HL-60 (cell line): ENCODE results near the gene CADM2.

Experiments
- CTCF ChIP-seq: IDR thresholded peaks from one replicate; pipeline ENCODE4 v1.5.1; 2011; ENCODE audit warnings: low read length, control low read depth, inconsistent platforms; ENCODE audit not compliant: insufficient read depth
- POLR2AphosphoS5 ChIP-seq: IDR thresholded peaks from 2 replicates; pipeline ENCODE4 v1.6.1; 2012; ENCODE audit warnings: low read depth

- TF ChIP-seq CTCF (peak; percentile 79), POLR2AphosphoS5 (no peak)
These were observed 617.4 kb downstream of the CADM2 start for GRCh38 chr3:85576091-85576690.
